Calu3 (cell line): ENCODE data around the gene MUSTN1. TPM values are rescaled to one million over a fixed set of nuclear protein-coding genes. Genes with fewer than 3 reads are reported as not detected.

Source experiments
- BruUV-seq: library from RNA; stranded (reverse); fragments of 400-500 nt; replicated peaks from 2 replicates; lab custom pipeline; 2021; lab: Mats Ljungman, UMichigan
- CTCF ChIA-PET: fragments of 300-600 bp; sonication (Branson Sonifier 250); formaldehyde crosslinking; loops from one replicate; lab custom pipeline; 2022; ENCODE audit warnings: antibody characterized with exemption; lab: Charles Lee
- DNase-seq: peaks from one replicate; pipeline ENCODE4 v3.0.0; 2022
- H3K27ac Mint-ChIP-seq: one replicate; pipeline ENCODE4 v1.8.0; 2022; ENCODE audit warnings: mixed read lengths; ENCODE audit not compliant: unreplicated experiment
- H3K27me3 Mint-ChIP-seq: one replicate; pipeline ENCODE4 v1.8.0; 2022; ENCODE audit warnings: mixed read lengths; ENCODE audit not compliant: unreplicated experiment
- H3K36me3 Mint-ChIP-seq: one replicate; pipeline ENCODE4 v1.8.0; 2022; ENCODE audit warnings: mild to moderate bottlenecking, moderate library complexity, mixed read lengths; ENCODE audit not compliant: insufficient read depth, unreplicated experiment
- H3K4me1 Mint-ChIP-seq: one replicate; pipeline ENCODE4 v1.8.0; 2022; ENCODE audit warnings: mild to moderate bottlenecking, low read depth, mixed read lengths; ENCODE audit not compliant: unreplicated experiment
- H3K4me3 Mint-ChIP-seq: one replicate; pipeline ENCODE4 v1.8.0; 2022; ENCODE audit warnings: mild to moderate bottlenecking, low read depth, moderate library complexity, mixed read lengths; ENCODE audit not compliant: unreplicated experiment
- H3K9me3 Mint-ChIP-seq: one replicate; pipeline ENCODE4 v1.8.0; 2022; ENCODE audit warnings: low read depth, mixed read lengths; ENCODE audit not compliant: unreplicated experiment
- intact Hi-C: fragments of 100-400 bp; cut with micrococcal nuclease; formaldehyde crosslinking; loops from one replicate; pipeline ENCODE4 v1.10.0; 2022; ENCODE audit not compliant: unreplicated experiment
- total RNA-seq: library from RNA; stranded (reverse); gene quantifications from 2 replicates; pipeline ENCODE4 v1.2.3, GENCODE V29; 2022
- TF ChIP-seq, protein P1 (sequence below): fragments of 200-600 bp; IDR thresholded peaks from one replicate; pipeline ENCODE4 v1.8.0; 2022; ENCODE audit warnings: antibody characterized with exemption; ENCODE audit not compliant: unreplicated experiment

The MUSTN1 gene
- total RNA-seq, 1 experiment from 2014 or later: 0.66 TPM

DNA sequence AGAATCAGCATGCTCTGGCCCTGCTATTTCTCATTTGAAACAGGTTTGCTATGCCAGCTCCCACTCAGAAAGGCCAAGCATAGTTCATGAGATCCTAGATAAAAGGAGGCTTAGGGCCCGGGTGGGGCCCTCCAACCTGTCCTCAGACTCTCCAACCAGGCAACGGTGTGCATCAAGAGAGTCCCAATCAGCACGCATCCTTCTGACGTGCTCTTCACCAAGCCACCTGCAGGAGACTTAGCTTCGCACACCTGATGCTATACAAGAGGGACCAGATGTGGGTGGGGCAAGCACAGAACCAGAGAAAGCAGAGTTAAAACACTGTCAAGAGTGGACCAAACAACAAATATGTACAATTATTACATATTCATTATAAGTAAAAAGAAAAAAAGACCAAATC, 45.2 kb upstream of the MUSTN1 start:
- intact Hi-C loops: no loop called here
- Mint-ChIP-seq H3K9me3 (no peaks in the 10 kb centered on the region), H3K4me3 (no peak overlapping the region), H3K27ac (no peak overlapping the region), H3K4me1 (no peaks in the 10 kb centered on the region), H3K27me3 (no peaks in the 10 kb centered on the region), H3K36me3 (no peaks in the 10 kb centered on the region)
- no TSS peak for BruUV-seq
- DNase-seq: no peak
- CTCF ChIA-PET: no interaction called here
- TF ChIP-seq, protein P1, sequence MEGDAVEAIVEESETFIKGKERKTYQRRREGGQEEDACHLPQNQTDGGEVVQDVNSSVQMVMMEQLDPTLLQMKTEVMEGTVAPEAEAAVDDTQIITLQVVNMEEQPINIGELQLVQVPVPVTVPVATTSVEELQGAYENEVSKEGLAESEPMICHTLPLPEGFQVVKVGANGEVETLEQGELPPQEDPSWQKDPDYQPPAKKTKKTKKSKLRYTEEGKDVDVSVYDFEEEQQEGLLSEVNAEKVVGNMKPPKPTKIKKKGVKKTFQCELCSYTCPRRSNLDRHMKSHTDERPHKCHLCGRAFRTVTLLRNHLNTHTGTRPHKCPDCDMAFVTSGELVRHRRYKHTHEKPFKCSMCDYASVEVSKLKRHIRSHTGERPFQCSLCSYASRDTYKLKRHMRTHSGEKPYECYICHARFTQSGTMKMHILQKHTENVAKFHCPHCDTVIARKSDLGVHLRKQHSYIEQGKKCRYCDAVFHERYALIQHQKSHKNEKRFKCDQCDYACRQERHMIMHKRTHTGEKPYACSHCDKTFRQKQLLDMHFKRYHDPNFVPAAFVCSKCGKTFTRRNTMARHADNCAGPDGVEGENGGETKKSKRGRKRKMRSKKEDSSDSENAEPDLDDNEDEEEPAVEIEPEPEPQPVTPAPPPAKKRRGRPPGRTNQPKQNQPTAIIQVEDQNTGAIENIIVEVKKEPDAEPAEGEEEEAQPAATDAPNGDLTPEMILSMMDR: no peak

DNA sequence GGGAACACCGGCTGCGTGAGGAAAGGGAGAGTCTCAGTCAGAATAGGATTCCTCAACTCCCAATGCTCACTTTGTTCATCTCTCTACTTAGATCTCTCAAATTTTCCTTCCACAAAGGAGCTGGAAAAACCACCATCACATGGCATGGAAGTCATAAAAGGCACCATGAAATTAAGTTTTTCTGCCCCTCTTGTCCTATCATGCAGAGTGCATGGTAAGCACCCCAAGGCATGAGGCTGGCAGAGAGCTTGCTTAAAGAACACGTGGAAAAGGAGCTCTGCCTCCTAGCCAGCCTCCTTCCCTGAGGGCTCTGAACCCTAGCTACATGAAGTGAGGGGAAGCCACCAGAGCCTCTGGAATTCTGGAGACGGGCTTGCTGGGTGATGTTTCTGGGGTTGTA, 44.8 kb upstream of the MUSTN1 start:
- no peak overlapping the region for H3K4me3 Mint-ChIP-seq

DNA sequence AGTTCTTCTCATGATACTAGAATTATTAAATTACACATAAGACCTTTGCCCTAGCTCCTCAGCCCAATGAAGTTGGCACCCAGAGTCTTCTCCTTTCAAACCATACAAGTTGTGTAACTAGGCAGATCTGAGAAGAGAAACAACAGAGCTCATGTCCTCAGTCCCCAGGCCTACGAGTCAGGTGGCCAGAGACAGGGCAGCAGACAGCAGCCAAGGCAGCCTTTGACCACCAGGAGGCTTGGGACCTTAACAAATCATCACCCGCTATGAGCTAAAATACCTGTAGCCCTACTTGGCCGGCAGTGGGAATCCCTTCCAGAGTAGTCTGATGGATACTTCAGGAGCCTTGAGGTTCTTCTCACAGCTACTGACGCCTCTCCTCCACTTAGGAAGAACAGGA, 44.3 kb upstream of the MUSTN1 start:
- BruUV-seq: no TSS peak
- H3K4me3 Mint-ChIP-seq: no peak overlapping the region
- H3K27ac Mint-ChIP-seq: no peak overlapping the region
- CTCF ChIA-PET: no interaction called here
- H3K9me3 Mint-ChIP-seq: no peaks in the 10 kb centered on the region
- TF ChIP-seq, protein P1: no peak
- no peaks in the 10 kb centered on the region for H3K27me3 Mint-ChIP-seq
- H3K4me1 Mint-ChIP-seq: no peaks in the 10 kb centered on the region
- intact Hi-C loops: no loop called here
- no peaks in the 10 kb centered on the region for H3K36me3 Mint-ChIP-seq
- no peak for DNase-seq

More for the DNA sequence above, 44.8 kb upstream of the MUSTN1 start:
- CTCF ChIA-PET: no interaction called here
- no peak for DNase-seq
- intact Hi-C loops: no loop called here
- no peak overlapping the region for H3K27ac Mint-ChIP-seq
- H3K36me3 Mint-ChIP-seq: no peaks in the 10 kb centered on the region
- no peaks in the 10 kb centered on the region for H3K4me1 Mint-ChIP-seq
- no peaks in the 10 kb centered on the region for H3K27me3 Mint-ChIP-seq
- TF ChIP-seq, protein P1: no peak
- H3K9me3 Mint-ChIP-seq: no peaks in the 10 kb centered on the region
- BruUV-seq: no TSS peak

GRCh38 chr3:52877085-52877484, 42.3 kb upstream of the MUSTN1 start:
- intact Hi-C loops: no loop called here
- TF ChIP-seq, protein P1: no peak
- BruUV-seq: no TSS peak
- Mint-ChIP-seq H3K27me3 (no peaks in the 10 kb centered on the region), H3K4me1 (no peaks in the 10 kb centered on the region), H3K4me3 (no peak overlapping the region), H3K36me3 (peaks cover 2% of the 10 kb centered on the region), H3K27ac (no peak overlapping the region), H3K9me3 (no peaks in the 10 kb centered on the region)
- no peak for DNase-seq
- CTCF ChIA-PET: no interaction called here
